Measurements from ENCODE around the gene RGS17.
"Not testable (repeated sequence)": the region's sequence is repeated elsewhere in the genome, so short reads cannot be mapped to it uniquely, and the experiment has no call there.

The RGS17 gene

DNA sequence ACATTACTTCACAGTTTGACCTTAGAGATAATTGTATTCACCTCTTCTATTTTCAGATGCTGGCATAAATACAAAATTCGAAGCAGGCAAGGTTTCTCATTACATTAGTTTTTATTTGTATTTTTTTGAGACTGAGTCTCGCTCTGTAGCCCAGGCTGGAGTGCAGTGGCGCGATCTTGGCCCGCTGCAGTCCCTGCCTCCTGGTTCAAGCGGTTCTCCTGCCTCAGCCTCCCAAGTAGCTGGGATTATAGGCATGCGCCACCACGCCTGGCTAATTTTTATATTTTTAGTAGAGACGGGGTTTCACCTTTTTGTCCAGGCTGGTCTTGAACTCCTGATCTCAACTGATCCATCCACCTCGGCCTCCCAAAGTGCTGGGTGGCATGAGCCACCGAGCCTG, 145.8 kb downstream of the RGS17 start:
- not testable (repeated sequence) for H3K27me3 ChIP-seq (ENCODE audit: insufficient read depth, low read length); H2BK5ac ChIP-seq (ENCODE audit: low read depth, low read length, poor library complexity); H4K91ac ChIP-seq (ENCODE audit: low read depth, low read length); H3K4me1 ChIP-seq (ENCODE audit: control insufficient read depth in 1 of 2, insufficient read depth in 2 of 2, low read length in 2 of 2); H2AFZ ChIP-seq (ENCODE audit: insufficient read depth, low read length, poor library complexity); H3K36me3 ChIP-seq (ENCODE audit: control insufficient read depth in 1 of 2, insufficient read depth in 2 of 2, low read length in 2 of 2); H3K4me2 ChIP-seq (ENCODE audit: low read length); H3K4me3 ChIP-seq (ENCODE audit: low read depth, low read length); H2BK120ac ChIP-seq (ENCODE audit: insufficient read depth, low read length, poor library complexity); H2BK12ac ChIP-seq (ENCODE audit: low read length); H3K9me3 ChIP-seq (ENCODE audit: insufficient read depth, low read depth, low read length); H3K79me1 ChIP-seq (ENCODE audit: low read length); H2AK5ac ChIP-seq (ENCODE audit: low read length); H3K14ac ChIP-seq (ENCODE audit: low read length); H4K8ac ChIP-seq (ENCODE audit: low read depth, low read length); DNase-seq; H3K27ac ChIP-seq (ENCODE audit: low read depth, low read length); H4K12ac ChIP-seq (ENCODE audit: low read depth, low read length); H3K23ac ChIP-seq (ENCODE audit: low read length); H3K9ac ChIP-seq (ENCODE audit: low read length); H3K18ac ChIP-seq (ENCODE audit: low read length)
- H3K4ac ChIP-seq (ENCODE audit: low read depth, low read length) = peak overlapping the region; percentile 75
- peaks cover 16% of the 10 kb centered on the region for H3K79me2 ChIP-seq (ENCODE audit: control insufficient read depth, insufficient read depth, low read length, poor library complexity)
- no CpG with 5 or more reads among the region's 11 CpGs for WGBS (ENCODE audit: extremely low coverage, insufficient coverage, insufficient read length)

- Histone ChIP-seq H4K91ac (ENCODE audit: low read depth, low read length) (no peak overlapping the region), H3K79me2 (ENCODE audit: control insufficient read depth, insufficient read depth, low read length, poor library complexity) (peaks cover 18% of the 10 kb centered on the region), H2BK5ac (ENCODE audit: low read depth, low read length, poor library complexity) (no peak overlapping the region), H3K9ac (ENCODE audit: low read length) (no peak overlapping the region), H3K4me2 (ENCODE audit: low read length) (peak overlapping the region; percentile 99), H3K14ac (ENCODE audit: low read length) (no peak overlapping the region), H3K18ac (ENCODE audit: low read length) (no peak overlapping the region), H3K4me1 (ENCODE audit: control insufficient read depth in 1 of 2, insufficient read depth in 2 of 2, low read length in 2 of 2) (peaks cover 0 to 3% of the 10 kb centered on the region in 2 experiments), H3K23ac (ENCODE audit: low read length) (no peak overlapping the region), H2BK12ac (ENCODE audit: low read length) (no peak overlapping the region), H2BK120ac (ENCODE audit: insufficient read depth, low read length, poor library complexity) (no peak overlapping the region), H3K27me3 (ENCODE audit: insufficient read depth, low read length) (no peaks in the 10 kb centered on the region), H3K4ac (ENCODE audit: low read depth, low read length) (no peak overlapping the region), H3K27ac (ENCODE audit: low read depth, low read length) (peak overlapping the region; percentile 28), H2AK5ac (ENCODE audit: low read length) (no peak overlapping the region), H4K12ac (ENCODE audit: low read depth, low read length) (no peak overlapping the region), H4K8ac (ENCODE audit: low read depth, low read length) (no peak overlapping the region), H3K36me3 (ENCODE audit: control insufficient read depth in 1 of 2, insufficient read depth in 2 of 2, low read length in 2 of 2) (peaks cover 0 to 3% of the 10 kb centered on the region in 2 experiments), H3K79me1 (ENCODE audit: low read length) (peaks cover 8% of the 10 kb centered on the region), H3K9me3 (ENCODE audit: insufficient read depth, low read depth, low read length) (no peaks in the 10 kb centered on the region), H3K4me3 (ENCODE audit: low read depth, low read length) (no peak overlapping the region), H2AFZ (ENCODE audit: insufficient read depth, low read length, poor library complexity) (no peak overlapping the region)
- WGBS (ENCODE audit: extremely low coverage, insufficient coverage, insufficient read length) = no CpG with 5 or more reads among the region's 7 CpGs
- no peak for DNase-seq
Observed at GRCh38 chr6:152984513-152984872, 146.6 kb downstream of the RGS17 start.

GRCh38 chr6:152983637-152984512, 147.2 kb downstream of the RGS17 start:
- Histone ChIP-seq H4K8ac (ENCODE audit: low read depth, low read length) (peak overlapping the region; percentile 91), H2BK12ac (ENCODE audit: low read length) (no peak overlapping the region), H3K27me3 (ENCODE audit: insufficient read depth, low read length) (no peaks in the 10 kb centered on the region), H3K9me3 (ENCODE audit: insufficient read depth, low read depth, low read length) (no peaks in the 10 kb centered on the region), H3K4ac (ENCODE audit: low read depth, low read length) (peak overlapping the region; percentile 70), H3K14ac (ENCODE audit: low read length) (peak overlapping the region; percentile 86), H3K4me2 (ENCODE audit: low read length) (peak overlapping the region; percentile 99), H2AFZ (ENCODE audit: insufficient read depth, low read length, poor library complexity) (peak overlapping the region; percentile 67), H3K9ac (ENCODE audit: low read length) (peak overlapping the region; percentile 87), H2BK120ac (ENCODE audit: insufficient read depth, low read length, poor library complexity) (peak overlapping the region; percentile 58), H3K36me3 (ENCODE audit: control insufficient read depth in 1 of 2, insufficient read depth in 2 of 2, low read length in 2 of 2) (peaks cover 0 to 3% of the 10 kb centered on the region in 2 experiments), H3K79me1 (ENCODE audit: low read length) (peaks cover 8% of the 10 kb centered on the region), H2BK5ac (ENCODE audit: low read depth, low read length, poor library complexity) (peak overlapping the region; percentile 43), H3K23ac (ENCODE audit: low read length) (no peak overlapping the region), H3K4me3 (ENCODE audit: low read depth, low read length) (peak overlapping the region; percentile 77), H2AK5ac (ENCODE audit: low read length) (peak overlapping the region; percentile 53), H4K12ac (ENCODE audit: low read depth, low read length) (peak overlapping the region; percentile 94), H3K79me2 (ENCODE audit: control insufficient read depth, insufficient read depth, low read length, poor library complexity) (peaks cover 18% of the 10 kb centered on the region), H4K91ac (ENCODE audit: low read depth, low read length) (peak overlapping the region; percentile 84), H3K27ac (ENCODE audit: low read depth, low read length) (peak overlapping the region; percentile 95), H3K18ac (ENCODE audit: low read length) (peak overlapping the region; percentile 89), H3K4me1 (ENCODE audit: control insufficient read depth in 1 of 2, insufficient read depth in 2 of 2, low read length in 2 of 2) (peaks cover 0 to 3% of the 10 kb centered on the region in 2 experiments)
- DNase-seq = peak; percentile 97 to 98
- no CpG with 5 or more reads among the region's 38 CpGs for WGBS (ENCODE audit: extremely low coverage, insufficient coverage, insufficient read length)

DNA sequence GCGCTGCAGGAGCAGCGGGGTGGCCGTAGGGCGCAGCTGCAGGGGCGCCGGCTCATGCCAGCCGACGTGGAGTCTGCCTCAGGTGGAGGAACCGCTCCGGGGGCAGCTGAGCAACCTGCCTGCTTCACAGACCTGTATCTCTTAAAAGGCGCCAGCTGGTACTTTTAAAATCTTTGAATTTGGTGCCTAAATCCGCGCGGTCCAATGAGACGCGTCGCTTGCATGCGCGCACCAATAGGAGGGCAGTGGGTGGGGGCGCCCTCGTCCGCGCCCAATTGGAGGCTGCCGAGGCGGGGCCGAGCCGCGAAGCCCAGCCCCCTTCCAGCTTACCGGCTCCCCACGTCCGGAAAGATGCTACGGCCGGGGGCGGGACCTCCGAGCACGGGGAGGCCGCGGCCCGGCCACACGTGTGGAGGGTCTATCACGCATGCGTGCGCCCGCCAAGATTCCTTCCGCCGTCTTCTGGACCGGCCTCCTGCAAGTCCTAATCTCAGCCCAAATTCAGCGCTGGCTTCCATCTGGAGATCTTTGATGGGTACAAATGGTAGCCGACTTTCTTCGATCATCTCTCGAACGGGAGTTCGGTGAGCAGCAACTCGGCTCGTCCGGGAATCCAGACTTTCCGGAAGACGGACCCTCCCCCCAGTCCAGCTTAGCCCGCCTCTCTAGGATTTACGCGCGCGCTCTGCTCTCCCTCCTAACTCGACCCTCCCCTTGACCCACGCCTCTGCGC, 148.0 kb downstream of the RGS17 start, which contains the start of gene FBXO5:
FBXO5 (minus strand) TSS at position 138 of the 733 bp plus-strand sequence; CDS start at position 56, 82 bp downstream.
- Histone ChIP-seq H3K4me1 (ENCODE audit: control insufficient read depth in 1 of 2, insufficient read depth in 2 of 2, low read length in 2 of 2) (peaks cover 0 to 3% of the 10 kb centered on the region in 2 experiments), H3K4me2 (ENCODE audit: low read length) (peak within 1 kb of the TSS; percentile 99), H2BK5ac (ENCODE audit: low read depth, low read length, poor library complexity) (peak within 1 kb of the TSS; percentile 94), H3K79me1 (ENCODE audit: low read length) (peaks cover 8% of the 10 kb centered on the region), H3K4me3 (ENCODE audit: low read depth, low read length) (peak within 1 kb of the TSS; percentile 99), H3K23ac (ENCODE audit: low read length) (no peak within 1 kb of the TSS), H3K27me3 (ENCODE audit: insufficient read depth, low read length) (no peaks in the 10 kb centered on the region), H2AFZ (ENCODE audit: insufficient read depth, low read length, poor library complexity) (peak within 1 kb of the TSS; percentile 75), H3K18ac (ENCODE audit: low read length) (peak within 1 kb of the TSS; percentile 89), H3K14ac (ENCODE audit: low read length) (peak within 1 kb of the TSS; percentile 92), H3K79me2 (ENCODE audit: control insufficient read depth, insufficient read depth, low read length, poor library complexity) (peaks cover 20% of the 10 kb centered on the region), H2AK5ac (ENCODE audit: low read length) (peak within 1 kb of the TSS; percentile 53), H2BK12ac (ENCODE audit: low read length) (no peak within 1 kb of the TSS), H3K9ac (ENCODE audit: low read length) (peak within 1 kb of the TSS; percentile 95), H4K12ac (ENCODE audit: low read depth, low read length) (peak within 1 kb of the TSS; percentile 94), H4K8ac (ENCODE audit: low read depth, low read length) (peak within 1 kb of the TSS; percentile 98), H2BK120ac (ENCODE audit: insufficient read depth, low read length, poor library complexity) (peak within 1 kb of the TSS; percentile 85), H4K91ac (ENCODE audit: low read depth, low read length) (peak within 1 kb of the TSS; percentile 97), H3K4ac (ENCODE audit: low read depth, low read length) (peak within 1 kb of the TSS; percentile 75), H3K9me3 (ENCODE audit: insufficient read depth, low read depth, low read length) (no peaks in the 10 kb centered on the region), H3K27ac (ENCODE audit: low read depth, low read length) (peak within 1 kb of the TSS; percentile 95), H3K36me3 (ENCODE audit: control insufficient read depth in 1 of 2, insufficient read depth in 2 of 2, low read length in 2 of 2) (peaks cover 2 to 5% of the 10 kb centered on the region in 2 experiments)
- no CpG with 5 or more reads among the region's 66 CpGs for WGBS (ENCODE audit: extremely low coverage, insufficient coverage, insufficient read length)
- peak; percentile 99 for DNase-seq
